Naive thymus-derived CD8-positive, alpha-beta T cell (primary cell): ENCODE data around the gene ZNF365. TPM values are rescaled to one million over a fixed set of nuclear protein-coding genes. Genes with fewer than 3 reads are reported as not detected.

Experiments used
- ATAC-seq, 2 donors: fragments of 150-1000 bp; cut with Tn5 transposase in 1 of 2; sonication (Bioruptor Pico), chemical (Tn5 transposase) in 1 of 2; 1 replicate in 1 of 2; 2 replicates in 1 of 2; pipeline ENCODE4 v1.10.0; 2021; ENCODE audit warnings: mild to moderate bottlenecking in 2 of 2, moderate library complexity in 2 of 2
- POLR2A ChIA-PET: fragments of 350-600 bp; sonication (Branson Sonifier 250); formaldehyde crosslinking; loops from one replicate; lab custom pipeline; 2021; ENCODE audit warnings: antibody characterized with exemption; lab: Charles Lee
- DNase-seq, 10 donors: peaks; one replicate each; pipeline versions ENCODE4 v3.0.0 to v3.0.0-alpha.2; 2020 to 2022
- H3K27ac Mint-ChIP-seq, 10 donors: one replicate each; pipeline ENCODE4 v1.8.0; 2020 to 2022; ENCODE audit warnings: mild to moderate bottlenecking in 10 of 10, mixed read lengths in 10 of 10, moderate library complexity in 4 of 10, inconsistent platforms in 1 of 10
- H3K27me3 Mint-ChIP-seq, 5 donors: one replicate each; pipeline ENCODE4 v1.8.0; 2021 to 2022; ENCODE audit warnings: mixed read lengths in 5 of 5
- H3K36me3 Mint-ChIP-seq, 3 donors: one replicate each; pipeline ENCODE4 v1.8.0; 2020 to 2022; ENCODE audit warnings: mixed read lengths in 3 of 3, mild to moderate bottlenecking in 2 of 3, inconsistent platforms in 1 of 3
- H3K4me1 Mint-ChIP-seq, 4 donors: one replicate each; pipeline ENCODE4 v1.8.0; 2021 to 2022; ENCODE audit warnings: mixed read lengths in 4 of 4
- H3K4me3 Mint-ChIP-seq, 10 donors: one replicate each; pipeline ENCODE4 v1.8.0; 2020 to 2022; ENCODE audit warnings: mild to moderate bottlenecking in 10 of 10, mixed read lengths in 10 of 10, moderate library complexity in 6 of 10, inconsistent platforms in 1 of 10
- H3K9me3 Mint-ChIP-seq, 9 donors: one replicate each; pipeline ENCODE4 v1.8.0; 2020 to 2022; ENCODE audit warnings: mixed read lengths in 9 of 9, mild to moderate bottlenecking in 3 of 9, inconsistent platforms in 1 of 9, moderate library complexity in 1 of 9
- polyA plus RNA-seq, 3 donors: library from polyadenylated mRNA; unstranded; fragments of 300-500 nt; fragmentation: Illumina TruSeq; gene quantifications; one replicate each; pipeline ENCODE4 v1.2.3, GENCODE V29; 2021
- total RNA-seq, 8 experiments: library from RNA in 2 of 8; stranded (reverse) in 2 of 8; gene quantifications; one replicate each; pipeline ENCODE4 v1.2.3 and lab custom pipeline; 2021 to 2026

Gene ZNF365, protein sequence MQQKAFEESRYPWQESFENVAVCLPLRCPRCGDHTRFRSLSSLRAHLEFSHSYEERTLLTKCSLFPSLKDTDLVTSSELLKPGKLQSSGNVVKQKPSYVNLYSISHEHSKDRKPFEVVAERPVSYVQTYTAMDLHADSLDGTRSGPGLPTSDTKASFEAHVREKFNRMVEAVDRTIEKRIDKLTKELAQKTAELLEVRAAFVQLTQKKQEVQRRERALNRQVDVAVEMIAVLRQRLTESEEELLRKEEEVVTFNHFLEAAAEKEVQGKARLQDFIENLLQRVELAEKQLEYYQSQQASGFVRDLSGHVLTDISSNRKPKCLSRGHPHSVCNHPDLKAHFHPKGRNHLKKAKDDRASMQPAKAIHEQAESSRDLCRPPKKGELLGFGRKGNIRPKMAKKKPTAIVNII
- total RNA-seq (not detected), polyA plus RNA-seq (1 to 10 TPM in 1 of 3 donors, under 1 TPM in 1, not detected in 1; 0.07 to 2.9 TPM), total RNA-seq (lab: John Stamatoyannopoulos, UW) (0 to 0.25 (median 0.03) reads per million in 6 experiments)

DNA sequence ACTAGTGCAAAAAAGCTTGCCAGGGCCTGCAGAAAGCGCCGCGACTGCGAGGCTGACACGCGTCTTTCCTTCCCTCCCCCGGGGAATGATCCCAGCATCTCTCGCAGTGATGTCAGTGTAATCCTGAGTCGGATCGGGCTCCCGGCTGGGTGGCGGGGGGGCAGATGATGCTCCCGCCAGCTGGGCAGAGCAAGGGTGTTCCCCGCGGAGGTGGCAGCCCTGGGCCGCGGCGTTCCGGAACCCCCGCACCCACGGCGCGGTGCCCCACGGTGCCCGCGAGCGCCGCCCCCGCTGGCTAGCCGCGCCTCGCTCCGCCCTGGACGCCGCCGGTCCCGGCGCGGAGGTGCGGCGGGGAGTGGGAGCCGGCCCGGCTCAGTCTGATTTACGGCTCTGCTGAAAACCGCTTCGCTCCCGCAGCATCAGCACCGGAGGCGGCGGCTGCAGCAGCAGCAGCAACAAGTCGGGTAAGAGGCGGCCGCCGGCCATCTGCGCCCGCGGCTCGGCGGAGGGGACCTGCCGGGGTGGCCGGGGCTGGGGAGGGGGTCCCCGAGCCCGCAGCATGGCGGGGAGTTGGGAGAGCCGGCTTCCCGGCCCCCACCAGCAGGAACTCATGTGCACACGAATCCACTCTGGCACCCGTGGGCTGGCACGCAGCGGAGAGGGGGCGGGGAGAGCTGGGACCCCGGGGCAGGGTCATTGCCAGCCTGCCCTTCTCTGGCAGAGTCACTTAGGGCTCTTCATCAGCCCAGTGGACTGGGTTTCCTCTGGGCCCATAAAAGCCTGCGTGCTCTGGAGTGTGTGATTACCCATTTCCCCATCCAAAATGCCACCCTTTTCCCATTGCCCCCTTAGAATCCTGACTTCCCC lies at the start of gene ZNF365:
Gene ZNF365 (plus strand): TSS at position 375 of the 867 bp plus-strand sequence. CDS start 1,825 bp downstream, outside the sequence.
- H3K36me3 Mint-ChIP-seq = no peaks in the 10 kb centered on the region
- ATAC-seq = peak; percentile 69 to 83
- peaks cover 14 to 45% (median 36%) of the 10 kb centered on the region in 5 donors for H3K27me3 Mint-ChIP-seq
- POLR2A ChIA-PET = no interaction called here
- H3K4me1 Mint-ChIP-seq = peaks cover 1 to 22% (median 8%) of the 10 kb centered on the region in 4 donors
- DNase-seq = peak in 8 of 10 donors; percentile 1 to 62 (median 16)
- peak within 1 kb of the TSS; percentile 62 to 90 (median 82) for H3K4me3 Mint-ChIP-seq
- H3K9me3 Mint-ChIP-seq = peaks cover 0 to 2% (median 0%) of the 10 kb centered on the region in 9 donors
- peak within 1 kb of the TSS in 2 of 10 donors; percentile 23 to 87 for H3K27ac Mint-ChIP-seq

DNA sequence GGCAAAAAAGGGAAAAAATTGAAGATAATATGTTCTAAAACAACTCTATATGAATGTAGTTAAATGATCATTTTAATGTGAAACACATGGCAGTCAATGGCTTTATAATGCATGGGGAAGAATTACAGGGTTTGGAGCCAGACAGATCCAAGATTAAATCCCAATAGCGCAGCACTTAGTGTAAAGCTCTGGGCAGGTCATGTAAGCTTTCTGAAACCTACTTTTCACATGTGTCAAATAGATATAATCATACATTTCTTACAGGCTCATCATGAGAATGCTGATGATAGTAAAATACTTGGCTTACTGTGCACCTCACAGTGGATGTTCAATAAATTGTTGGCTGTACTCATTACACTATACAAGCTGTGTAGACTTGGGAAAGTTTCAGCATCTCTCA lies 48.0 kb upstream of the ZNF365 start:
- H3K27me3 Mint-ChIP-seq = peaks cover 8 to 21% (median 11%) of the 10 kb centered on the region in 5 donors
- peaks cover 0 to 4% (median 0%) of the 10 kb centered on the region in 9 donors for H3K9me3 Mint-ChIP-seq
- DNase-seq (no peak), ATAC-seq (no peak)
- no peak overlapping the region for H3K27ac Mint-ChIP-seq
- H3K4me1 Mint-ChIP-seq = no peaks in the 10 kb centered on the region
- POLR2A ChIA-PET = no interaction called here
- no peaks in the 10 kb centered on the region for H3K36me3 Mint-ChIP-seq
- no peak overlapping the region for H3K4me3 Mint-ChIP-seq

DNA sequence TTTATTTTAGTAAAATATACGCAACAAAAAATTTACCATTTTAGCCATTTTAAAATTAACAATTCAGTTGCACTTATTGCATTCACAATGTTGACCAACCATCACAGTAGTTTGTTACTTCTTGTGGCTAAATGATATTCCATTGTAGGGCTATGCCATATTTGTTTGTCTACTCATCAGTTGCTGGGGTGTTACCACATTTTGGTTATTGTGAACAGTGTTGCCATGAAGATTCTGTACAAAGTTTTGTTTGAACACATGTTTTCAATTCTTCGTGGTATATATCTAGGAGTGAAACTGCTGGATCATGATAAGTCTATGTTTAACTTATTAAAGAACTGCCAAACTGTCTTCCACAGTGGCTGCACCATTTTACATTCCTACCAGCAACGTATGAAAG lies 46.3 kb upstream of the ZNF365 start:
- no peak for ATAC-seq
- POLR2A ChIA-PET = no interaction called here
- Mint-ChIP-seq H3K36me3 (peaks cover 0 to 6% (median 1%) of the 10 kb centered on the region in 3 donors), H3K27ac (no peak overlapping the region), H3K27me3 (peaks cover 0 to 15% (median 5%) of the 10 kb centered on the region in 5 donors), H3K4me3 (no peak overlapping the region), H3K9me3 (peaks cover 3 to 10% (median 7%) of the 10 kb centered on the region in 9 donors), H3K4me1 (no peaks in the 10 kb centered on the region)
- DNase-seq = no peak

DNA sequence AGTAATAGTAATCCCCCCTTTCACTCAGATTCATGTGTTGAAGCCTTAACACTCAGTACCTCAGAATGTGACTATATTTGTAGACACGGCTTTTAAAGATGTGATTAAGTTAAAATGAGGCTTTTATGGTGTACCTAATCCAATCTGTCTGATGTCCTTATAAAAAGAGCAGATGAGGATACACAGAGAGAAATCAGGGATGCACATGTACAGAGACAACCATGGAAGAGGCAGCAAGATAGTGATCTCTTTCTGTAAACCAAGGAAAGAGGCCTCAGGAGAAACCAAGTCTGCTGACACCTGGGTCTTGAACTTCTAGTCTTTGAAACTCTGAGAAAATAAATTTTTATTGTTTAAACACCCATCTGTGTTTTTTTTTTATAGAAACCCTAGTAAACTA lies 44.0 kb upstream of the ZNF365 start:
- ATAC-seq (no peak), DNase-seq (no peak)
- Mint-ChIP-seq H3K4me3 (no peak overlapping the region), H3K9me3 (peaks cover 3 to 17% (median 10%) of the 10 kb centered on the region in 9 donors), H3K27ac (no peak overlapping the region), H3K27me3 (peaks cover 3 to 34% (median 5%) of the 10 kb centered on the region in 5 donors), H3K4me1 (peaks cover 0 to 11% (median 0%) of the 10 kb centered on the region in 4 donors), H3K36me3 (peaks cover 0 to 16% (median 5%) of the 10 kb centered on the region in 3 donors)
- POLR2A ChIA-PET = no interaction called here

DNA sequence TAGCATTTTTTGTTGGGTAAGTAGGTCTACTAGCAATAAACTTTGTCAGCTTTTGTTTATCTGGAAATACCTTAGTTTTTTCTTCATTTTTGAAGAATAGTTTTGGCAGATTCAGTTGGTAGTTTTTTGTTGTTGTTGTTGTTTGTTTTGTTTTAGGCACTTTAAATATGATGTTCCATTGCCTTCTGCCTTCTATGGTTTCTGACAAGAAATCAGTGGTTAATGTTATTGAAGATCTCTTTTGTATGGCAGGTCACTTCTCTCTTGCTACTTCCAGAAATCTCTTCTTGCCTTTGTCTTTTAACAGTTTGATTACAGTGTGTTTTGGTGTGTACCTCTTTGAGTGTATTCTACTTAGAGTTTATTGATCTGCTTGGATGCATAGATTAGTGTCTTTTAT lies 41.8 kb upstream of the ZNF365 start:
- Mint-ChIP-seq H3K9me3 (peaks cover 3 to 17% (median 10%) of the 10 kb centered on the region in 9 donors), H3K36me3 (peaks cover 0 to 16% (median 5%) of the 10 kb centered on the region in 3 donors), H3K4me3 (no peak overlapping the region), H3K27me3 (peaks cover 3 to 39% (median 5%) of the 10 kb centered on the region in 5 donors), H3K27ac (no peak overlapping the region), H3K4me1 (peaks cover 0 to 14% (median 0%) of the 10 kb centered on the region in 4 donors)
- ATAC-seq (no peak), DNase-seq (no peak)
- POLR2A ChIA-PET = no interaction called here

DNA sequence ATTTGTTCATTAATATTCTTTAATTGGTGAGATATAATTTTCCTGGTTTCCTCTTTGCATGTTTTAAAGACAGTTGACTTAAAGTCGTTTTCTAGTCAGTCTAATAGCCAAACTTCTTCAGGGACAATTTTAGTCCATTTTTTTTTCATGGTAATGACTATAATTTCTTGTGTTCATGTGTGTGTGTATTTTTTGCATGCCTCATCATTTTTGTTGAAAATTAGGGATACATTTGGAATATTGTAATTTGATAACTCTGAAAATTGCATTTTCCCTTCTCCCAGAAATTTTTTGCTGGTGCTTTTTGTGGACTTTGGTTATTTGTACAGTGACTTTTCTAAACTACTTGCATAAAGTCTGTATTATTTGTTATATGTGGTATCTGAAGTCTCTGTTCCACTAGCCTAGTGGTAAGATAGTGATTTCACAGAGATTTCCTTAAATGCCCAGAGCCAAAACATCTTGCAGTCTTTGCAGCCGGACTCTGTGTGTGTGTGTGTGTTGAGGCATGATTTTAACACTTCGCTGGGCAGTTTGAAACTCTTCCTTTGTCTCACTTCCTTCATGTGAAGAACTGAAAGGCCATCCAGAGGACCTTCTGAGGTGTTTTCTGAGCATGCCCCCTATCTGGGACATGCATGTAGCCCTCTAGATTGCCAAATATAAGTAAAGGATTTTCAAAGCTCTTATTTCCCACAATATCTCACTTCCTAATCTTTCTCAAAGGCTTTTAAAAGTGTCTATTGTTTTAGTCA lies 40.9 kb upstream of the ZNF365 start:
- Mint-ChIP-seq H3K27me3 (peaks cover 5 to 46% (median 7%) of the 10 kb centered on the region in 5 donors), H3K27ac (no peak overlapping the region), H3K36me3 (peaks cover 0 to 20% (median 5%) of the 10 kb centered on the region in 3 donors), H3K4me1 (peaks cover 0 to 14% (median 0%) of the 10 kb centered on the region in 4 donors), H3K9me3 (peaks cover 6 to 20% (median 12%) of the 10 kb centered on the region in 9 donors), H3K4me3 (no peak overlapping the region)
- POLR2A ChIA-PET = no interaction called here
- DNase-seq = no peak
- ATAC-seq = no peak

DNA sequence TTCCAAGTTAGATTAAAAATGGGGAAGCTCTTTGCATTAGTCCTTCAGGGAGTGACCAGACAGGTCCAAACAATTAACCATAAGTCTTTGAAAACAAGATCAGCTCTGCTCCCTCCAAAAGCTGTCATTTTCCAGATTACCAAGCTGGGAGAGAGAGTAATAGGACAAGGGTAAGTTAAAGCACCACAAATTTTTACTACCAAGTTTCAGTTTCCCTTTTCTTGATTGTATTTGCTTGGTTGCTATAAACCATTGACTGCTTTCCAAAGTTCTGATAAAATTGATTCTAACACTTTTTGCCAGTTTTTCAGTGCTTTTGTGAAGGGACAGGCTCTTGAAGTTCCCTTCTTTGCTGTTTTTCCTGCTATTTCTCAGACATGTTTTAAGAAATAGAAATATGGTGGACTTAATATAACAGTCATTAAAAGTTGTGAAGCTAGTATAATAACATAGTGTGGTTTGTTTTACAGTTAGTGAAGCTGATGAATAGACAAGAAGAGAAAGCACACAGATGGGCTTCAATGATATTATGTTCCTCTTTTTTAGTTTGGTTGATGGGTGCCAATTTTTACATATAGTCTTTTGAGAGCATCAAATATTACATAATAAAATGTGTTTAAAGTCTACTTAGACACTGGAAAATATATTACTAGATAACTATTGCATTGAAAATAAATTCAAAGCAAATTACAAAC lies 40.0 kb upstream of the ZNF365 start:
- POLR2A ChIA-PET = no interaction called here
- no peak overlapping the region for H3K27ac Mint-ChIP-seq
- peaks cover 6 to 22% (median 13%) of the 10 kb centered on the region in 9 donors for H3K9me3 Mint-ChIP-seq
- peaks cover 0 to 24% (median 5%) of the 10 kb centered on the region in 3 donors for H3K36me3 Mint-ChIP-seq
- peaks cover 7 to 50% (median 9%) of the 10 kb centered on the region in 5 donors for H3K27me3 Mint-ChIP-seq
- DNase-seq (no peak), ATAC-seq (no peak)
- H3K4me1 Mint-ChIP-seq = peaks cover 0 to 14% (median 0%) of the 10 kb centered on the region in 4 donors
- H3K4me3 Mint-ChIP-seq = no peak overlapping the region

DNA sequence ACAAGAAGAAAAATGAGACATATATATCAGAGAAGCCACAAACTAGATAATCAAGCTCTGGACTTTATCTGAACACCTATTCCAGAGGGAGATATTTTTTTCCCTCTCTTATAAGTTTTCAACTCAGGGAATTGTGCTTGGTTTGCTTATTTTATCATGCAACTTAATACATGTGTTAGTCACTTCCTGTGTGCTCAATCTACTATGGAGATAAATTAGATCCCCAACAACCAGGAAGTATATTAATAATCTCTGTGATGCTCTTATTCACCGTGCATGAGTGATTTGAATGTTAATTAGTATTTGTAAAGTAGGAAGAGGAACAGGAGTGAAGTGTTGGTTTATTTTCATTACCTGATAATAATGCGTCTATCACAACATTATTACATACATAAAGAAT lies 38.8 kb upstream of the ZNF365 start:
- Mint-ChIP-seq H3K4me3 (no peak overlapping the region), H3K4me1 (peaks cover 0 to 14% (median 0%) of the 10 kb centered on the region in 4 donors), H3K27ac (no peak overlapping the region), H3K36me3 (peaks cover 0 to 27% (median 5%) of the 10 kb centered on the region in 3 donors), H3K9me3 (peaks cover 8 to 32% (median 17%) of the 10 kb centered on the region in 9 donors), H3K27me3 (peaks cover 8 to 60% (median 10%) of the 10 kb centered on the region in 5 donors)
- DNase-seq (no peak), ATAC-seq (no peak)
- POLR2A ChIA-PET = no interaction called here

DNA sequence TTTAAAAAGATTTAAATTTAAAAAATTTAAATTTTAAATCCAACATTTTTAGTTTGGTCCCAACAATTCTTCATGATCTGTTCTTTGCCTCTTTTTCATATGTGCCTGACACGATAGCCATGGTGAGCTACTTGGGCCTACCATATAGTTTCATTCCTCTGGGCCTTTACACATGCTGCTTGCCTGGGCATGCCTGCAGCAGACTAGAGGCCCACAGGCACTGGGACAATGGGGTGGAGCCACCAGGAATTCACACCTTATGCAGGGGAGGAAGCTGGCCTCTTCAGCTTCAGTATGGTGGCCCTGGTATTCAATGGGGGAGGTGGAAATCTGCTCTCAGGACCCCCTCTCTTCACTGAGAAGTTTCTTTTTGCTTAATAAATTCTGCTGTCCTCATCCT lies 37.8 kb upstream of the ZNF365 start:
- DNase-seq (no peak), ATAC-seq (no peak)
- POLR2A ChIA-PET = no interaction called here
- Mint-ChIP-seq H3K4me1 (peaks cover 0 to 14% (median 0%) of the 10 kb centered on the region in 4 donors), H3K4me3 (no peak overlapping the region), H3K9me3 (peaks cover 13 to 42% (median 22%) of the 10 kb centered on the region in 9 donors), H3K27me3 (peaks cover 4 to 59% (median 10%) of the 10 kb centered on the region in 5 donors), H3K36me3 (peaks cover 0 to 29% (median 7%) of the 10 kb centered on the region in 3 donors), H3K27ac (no peak overlapping the region)

DNA sequence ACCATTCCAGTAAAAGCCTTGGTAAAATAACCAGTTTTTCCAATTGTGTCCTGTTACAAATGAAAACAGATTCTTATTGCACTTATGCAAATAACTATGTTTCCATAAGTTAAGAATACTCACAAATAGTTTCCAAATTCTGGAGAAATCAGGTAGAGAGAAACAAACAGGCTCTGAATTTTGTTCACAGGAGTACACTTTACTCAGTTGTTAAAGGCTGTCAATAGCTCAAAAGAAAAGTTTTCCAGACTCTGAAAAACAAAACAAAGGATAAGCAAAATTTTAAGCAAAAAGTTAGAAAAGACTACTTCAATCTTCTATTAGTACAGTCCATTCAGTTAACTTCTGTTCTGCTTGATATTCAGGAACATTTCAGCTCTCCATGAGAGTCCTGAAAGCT lies 32.8 kb upstream of the ZNF365 start:
- POLR2A ChIA-PET = no interaction called here

DNA sequence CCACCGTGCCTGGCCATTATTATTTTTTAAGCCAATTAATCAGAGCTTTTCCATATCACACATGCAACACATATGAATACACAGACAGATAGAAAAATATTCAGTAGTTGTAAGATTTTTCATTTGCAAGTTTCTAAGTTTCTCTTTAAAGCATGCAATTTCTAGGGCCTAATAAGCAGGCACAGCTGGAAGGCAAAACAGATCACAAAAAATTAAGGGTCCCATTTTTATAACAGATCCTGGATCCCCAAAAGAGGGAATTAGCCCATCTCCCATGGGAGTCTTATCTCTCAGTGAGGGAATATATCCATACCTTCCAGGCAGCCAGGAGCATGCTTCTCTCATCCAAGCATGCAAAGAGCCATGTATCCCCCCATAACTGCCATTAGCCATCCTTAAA lies 31.2 kb upstream of the ZNF365 start:
- ATAC-seq = no peak
- H3K9me3 Mint-ChIP-seq = peaks cover 20 to 81% (median 45%) of the 10 kb centered on the region in 9 donors
- no peak overlapping the region for H3K4me3 Mint-ChIP-seq
- H3K27ac Mint-ChIP-seq = no peak overlapping the region
- no peak for DNase-seq
- H3K36me3 Mint-ChIP-seq = peaks cover 0 to 49% (median 35%) of the 10 kb centered on the region in 3 donors
- POLR2A ChIA-PET = no interaction called here
- H3K4me1 Mint-ChIP-seq = no peaks in the 10 kb centered on the region
- H3K27me3 Mint-ChIP-seq = peaks cover 4 to 27% (median 13%) of the 10 kb centered on the region in 5 donors

More for the DNA sequence above, 32.8 kb upstream of the ZNF365 start:
- no peaks in the 10 kb centered on the region for H3K4me1 Mint-ChIP-seq
- DNase-seq (no peak), ATAC-seq (no peak)
- peaks cover 0 to 40% (median 33%) of the 10 kb centered on the region in 3 donors for H3K36me3 Mint-ChIP-seq
- peaks cover 4 to 31% (median 14%) of the 10 kb centered on the region in 5 donors for H3K27me3 Mint-ChIP-seq
- no peak overlapping the region for H3K4me3 Mint-ChIP-seq
- H3K9me3 Mint-ChIP-seq = peaks cover 13 to 68% (median 32%) of the 10 kb centered on the region in 9 donors
- H3K27ac Mint-ChIP-seq = no peak overlapping the region
